Cardiac muscle cell (in vitro differentiated cells and primary cell): ENCODE results near the gene SLC7A14. TPM values are rescaled to one million over a fixed set of nuclear protein-coding genes. Genes with fewer than 3 reads are reported as not detected.

Source experiments
- DNase-seq, 2 donors: peaks; one replicate each; pipeline versions ENCODE4 v3.0.0 to v3.0.0-alpha.2; 2010 to 2017; ENCODE audit warnings: low read depth in 1 of 2, low spot score in 1 of 2
- H3K27ac ChIP-seq: fragments of 200-600 bp; sonication (generic); 2 replicates; pipeline ENCODE4 v1.5.1; 2016
- H3K27me3 ChIP-seq: fragments of 200-600 bp; sonication (generic); 2 replicates; pipeline ENCODE4 v1.6.0; 2016; ENCODE audit warnings: control low read depth
- H3K36me3 ChIP-seq: fragments of 200-600 bp; sonication (generic); 2 replicates; pipeline ENCODE4 v1.5.1; 2016; ENCODE audit warnings: control low read depth
- H3K4me1 ChIP-seq: fragments of 200-600 bp; sonication (generic); 2 replicates; pipeline ENCODE4 v1.8.1; 2017; ENCODE audit warnings: low read depth, mild to moderate bottlenecking, mixed run types
- H3K4me3 ChIP-seq: fragments of 200-600 bp; sonication (generic); 2 replicates; pipeline ENCODE4 v1.5.1; 2016; ENCODE audit warnings: mild to moderate bottlenecking
- H3K9me3 ChIP-seq: fragments of 200-600 bp; sonication (generic); 2 replicates; pipeline ENCODE4 v1.5.1; 2017; ENCODE audit warnings: low read depth, mild to moderate bottlenecking, control low read depth
- polyA plus RNA-seq: library from polyadenylated mRNA; unstranded; fragments of >200 nt; fragmentation: Nextera tagmentation; extraction: Ambion mirVana; gene quantifications from 2 replicates; pipeline ENCODE4 v1.2.1, GENCODE V29; 2016
- total RNA-seq: library from RNA; depleted of rRNA; stranded (reverse); fragments of >200 nt; gene quantifications from 2 replicates; pipeline ENCODE4 v1.2.3, GENCODE V29; 2016
- TF ChIP-seq, protein P1 (sequence below): IDR thresholded peaks from 2 replicates; pipeline ENCODE4 v1.5.1; 2012; ENCODE audit warnings: low read depth, mild to moderate bottlenecking, low read length

Gene SLC7A14
- total and polyA plus RNA-seq, 2 experiments from 2014 or later: not detected

- Histone ChIP-seq H3K4me3 (no peak overlapping the region), H3K36me3 (no peaks in the 10 kb centered on the region), H3K27me3 (no peaks in the 10 kb centered on the region), H3K27ac (no peak overlapping the region), H3K4me1 (no peaks in the 10 kb centered on the region), H3K9me3 (no peaks in the 10 kb centered on the region)
- DNase-seq: no peak
- TF ChIP-seq, protein P1, sequence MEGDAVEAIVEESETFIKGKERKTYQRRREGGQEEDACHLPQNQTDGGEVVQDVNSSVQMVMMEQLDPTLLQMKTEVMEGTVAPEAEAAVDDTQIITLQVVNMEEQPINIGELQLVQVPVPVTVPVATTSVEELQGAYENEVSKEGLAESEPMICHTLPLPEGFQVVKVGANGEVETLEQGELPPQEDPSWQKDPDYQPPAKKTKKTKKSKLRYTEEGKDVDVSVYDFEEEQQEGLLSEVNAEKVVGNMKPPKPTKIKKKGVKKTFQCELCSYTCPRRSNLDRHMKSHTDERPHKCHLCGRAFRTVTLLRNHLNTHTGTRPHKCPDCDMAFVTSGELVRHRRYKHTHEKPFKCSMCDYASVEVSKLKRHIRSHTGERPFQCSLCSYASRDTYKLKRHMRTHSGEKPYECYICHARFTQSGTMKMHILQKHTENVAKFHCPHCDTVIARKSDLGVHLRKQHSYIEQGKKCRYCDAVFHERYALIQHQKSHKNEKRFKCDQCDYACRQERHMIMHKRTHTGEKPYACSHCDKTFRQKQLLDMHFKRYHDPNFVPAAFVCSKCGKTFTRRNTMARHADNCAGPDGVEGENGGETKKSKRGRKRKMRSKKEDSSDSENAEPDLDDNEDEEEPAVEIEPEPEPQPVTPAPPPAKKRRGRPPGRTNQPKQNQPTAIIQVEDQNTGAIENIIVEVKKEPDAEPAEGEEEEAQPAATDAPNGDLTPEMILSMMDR: no peak
These were observed 112.5 kb downstream of the SLC7A14 start for GRCh38 chr3:170473358-170473757.

- no peak for DNase-seq
- TF ChIP-seq, protein P1: no peak
- no peaks in the 10 kb centered on the region for H3K36me3 ChIP-seq
- no peaks in the 10 kb centered on the region for H3K4me1 ChIP-seq
- H3K27ac ChIP-seq: no peak overlapping the region
- H3K9me3 ChIP-seq: no peaks in the 10 kb centered on the region
- H3K4me3 ChIP-seq: no peak overlapping the region
- H3K27me3 ChIP-seq: no peaks in the 10 kb centered on the region
These were observed 114.7 kb downstream of the SLC7A14 start for GRCh38 chr3:170471149-170471548.

GRCh38 chr3:170470063-170471016, 115.5 kb downstream of the SLC7A14 start:
- TF ChIP-seq, protein P1: no peak
- no peak for DNase-seq
- no peaks in the 10 kb centered on the region for H3K4me1 ChIP-seq
- H3K36me3 ChIP-seq: no peaks in the 10 kb centered on the region
- H3K4me3 ChIP-seq: no peak overlapping the region
- H3K27ac ChIP-seq: no peak overlapping the region
- no peaks in the 10 kb centered on the region for H3K9me3 ChIP-seq
- H3K27me3 ChIP-seq: no peaks in the 10 kb centered on the region

DNA sequence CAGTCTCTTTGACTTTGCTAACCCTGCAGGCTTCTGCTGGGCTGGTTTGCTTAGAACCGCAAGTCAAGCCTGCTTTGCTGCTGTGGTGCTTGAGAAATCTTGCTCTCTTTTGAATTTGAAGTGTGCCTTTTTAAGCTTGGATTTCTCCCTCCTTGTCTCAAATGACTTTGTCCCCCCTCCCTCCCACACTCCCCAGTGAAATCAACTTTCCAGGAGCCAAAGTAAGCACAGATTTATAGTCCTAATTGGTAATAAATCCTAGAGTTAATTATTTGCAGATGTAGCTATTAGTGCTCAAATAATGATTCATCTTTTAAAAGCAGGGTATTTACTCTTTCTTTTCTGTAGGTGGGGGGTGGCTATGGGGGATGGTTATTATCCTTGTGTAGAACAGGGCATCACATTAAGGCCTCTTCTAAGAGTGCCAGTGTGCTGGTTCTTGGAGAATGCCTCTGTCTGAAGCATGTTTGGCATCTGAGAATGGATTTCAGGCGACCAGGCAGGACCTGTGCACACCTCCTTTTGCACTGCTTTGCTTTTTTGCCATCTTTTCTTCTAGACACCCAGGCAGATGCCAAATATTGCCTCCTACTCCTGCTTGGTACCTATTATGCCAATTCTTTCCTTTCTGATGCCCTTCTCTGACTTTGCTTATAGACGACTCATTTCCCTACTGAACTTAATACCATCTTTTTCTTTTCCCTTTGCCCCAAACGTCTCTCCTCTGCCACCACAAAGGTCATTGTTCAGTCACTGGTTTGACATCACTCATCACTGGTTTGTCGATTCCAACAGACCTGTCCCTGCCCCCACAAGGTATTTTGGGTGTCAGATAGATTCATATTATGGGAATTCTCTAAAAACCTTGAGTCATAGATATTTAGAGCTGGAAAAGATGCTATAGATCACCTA, 116.5 kb downstream of the SLC7A14 start:
- H3K27me3 ChIP-seq: no peaks in the 10 kb centered on the region
- H3K4me3 ChIP-seq: no peak overlapping the region
- no peaks in the 10 kb centered on the region for H3K36me3 ChIP-seq
- no peaks in the 10 kb centered on the region for H3K4me1 ChIP-seq
- no peaks in the 10 kb centered on the region for H3K9me3 ChIP-seq
- DNase-seq: peak in 1 of 2 donors; percentile 13
- TF ChIP-seq, protein P1: no peak
- no peak overlapping the region for H3K27ac ChIP-seq

GRCh38 chr3:170467571-170468147, 118.2 kb downstream of the SLC7A14 start:
- no peak for DNase-seq
- H3K4me3 ChIP-seq: no peak overlapping the region
- no peak overlapping the region for H3K27ac ChIP-seq
- H3K36me3 ChIP-seq: no peaks in the 10 kb centered on the region
- H3K9me3 ChIP-seq: no peaks in the 10 kb centered on the region
- H3K27me3 ChIP-seq: no peaks in the 10 kb centered on the region
- TF ChIP-seq, protein P1: no peak
- H3K4me1 ChIP-seq: no peaks in the 10 kb centered on the region
